BLaER1 treated with 17β-estradiol and CSF1 and Interleukin-3, amounts not matched to agents 10 nM and 100 nM (cell line): ENCODE results near the gene HAAO.

Experiments used
- H3K27ac ChIP-seq, 11 experiments: shearing (Covaris generic); formaldehyde crosslinking; 2 replicates each; pipeline ENCODE4 v1.8.1; 2022
- H3K27me3 ChIP-seq, 11 experiments: shearing (Covaris generic); formaldehyde crosslinking; 2 replicates each; pipeline ENCODE4 v1.8.1; 2022
- H3K36me3 ChIP-seq, 11 experiments: shearing (Covaris generic); formaldehyde crosslinking; 2 replicates each; pipeline ENCODE4 v1.8.1; 2022
- H3K4me1 ChIP-seq, 10 experiments: shearing (Covaris generic); formaldehyde crosslinking; 2 replicates each; pipeline ENCODE4 v1.8.1; 2022
- H3K4me2 ChIP-seq, 11 experiments: shearing (Covaris generic); formaldehyde crosslinking; 2 replicates each; pipeline ENCODE4 v1.8.1; 2022
- H3K4me3 ChIP-seq, 10 experiments: shearing (Covaris generic); formaldehyde crosslinking; 2 replicates each; pipeline ENCODE4 v1.8.1; 2022
- H3K9ac ChIP-seq, 11 experiments: shearing (Covaris generic); formaldehyde crosslinking; 2 replicates each; pipeline ENCODE4 v1.8.1; 2022
- H3K9me3 ChIP-seq, 11 experiments: shearing (Covaris generic); formaldehyde crosslinking; replicated peaks in 1 of 11; 2 replicates each; pipeline ENCODE4 v1.8.1; 2022
- H4K20me1 ChIP-seq, 11 experiments: shearing (Covaris generic); formaldehyde crosslinking; 2 replicates each; pipeline ENCODE4 v1.8.1; 2022
- Cebpa-rat ChIP-seq, 11 experiments: shearing (Covaris generic); IDR thresholded peaks; 2 replicates each; pipeline ENCODE4 v1.8.1; 2022

The HAAO gene

GRCh38 chr2:42767899-42768705 lies 24.3 kb downstream of the HAAO start:
- H3K4me1 ChIP-seq: peaks cover 7 to 44% (median 22%) of the 10 kb centered on the region in 10 experiments; a peak in 18 of 20 replicates
- H3K36me3 ChIP-seq: peaks cover 0 to 6% (median 0%) of the 10 kb centered on the region in 11 experiments; a peak in 3 of 22 replicates
- peak overlapping the region in 1 of 11 experiments; percentile 5; a peak in 1 of 22 replicates for H3K4me2 ChIP-seq
- H3K4me3 ChIP-seq: no peak overlapping the region
- no peak for TF ChIP-seq Cebpa-rat (IDR thresholded peaks at IDR 0.05)
- H4K20me1 ChIP-seq: no peaks in the 10 kb centered on the region
- H3K27me3 ChIP-seq: no peaks in the 10 kb centered on the region
- 0 out of 22 replicates have a peak overlapping the region, but pooled peaks of 1 of the 11 experiments have one; percentile 14 for H3K27ac ChIP-seq
- H3K9me3 ChIP-seq: no peaks in the 10 kb centered on the region
- H3K9ac ChIP-seq: no peak overlapping the region; a peak in 1 of 22 replicates

GRCh38 chr2:42767080-42767898 lies 25.1 kb downstream of the HAAO start:
- Histone ChIP-seq H3K4me2 (no peak overlapping the region), H3K4me3 (no peak overlapping the region), H3K9me3 (no peaks in the 10 kb centered on the region), H3K36me3 (peaks cover 0 to 12% (median 0%) of the 10 kb centered on the region in 11 experiments; a peak in 4 of 22 replicates), H4K20me1 (no peaks in the 10 kb centered on the region), H3K27ac (0 out of 22 replicates have a peak overlapping the region, but pooled peaks of 1 of the 11 experiments have one; percentile 14), H3K27me3 (no peaks in the 10 kb centered on the region), H3K4me1 (peaks cover 7 to 52% (median 25%) of the 10 kb centered on the region in 10 experiments; a peak in 18 of 20 replicates), H3K9ac (no peak overlapping the region)
- TF ChIP-seq Cebpa-rat (IDR thresholded peaks at IDR 0.05): no peak

DNA sequence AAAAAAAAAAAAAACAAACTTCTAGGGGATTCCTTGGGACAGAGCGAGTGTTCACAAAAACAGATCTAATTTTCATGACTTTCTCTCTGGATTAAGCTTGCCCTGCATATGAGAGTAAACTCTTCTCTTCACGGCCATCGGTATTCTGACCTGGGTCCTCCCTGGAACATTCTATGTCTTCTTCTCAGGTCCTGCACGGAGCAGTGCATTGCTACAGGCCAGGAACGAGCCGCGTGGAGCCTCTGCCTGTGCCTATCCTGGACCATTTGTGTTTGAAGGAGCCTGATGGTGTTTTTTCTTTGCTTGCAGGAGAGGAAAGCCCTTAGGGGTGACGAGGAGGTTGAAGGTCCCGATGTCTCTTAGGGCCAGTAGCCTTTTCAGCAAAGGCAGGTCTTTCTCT lies 26.7 kb downstream of the HAAO start:
- Histone ChIP-seq H3K9ac (no peak overlapping the region), H3K36me3 (peaks cover 0 to 12% (median 0%) of the 10 kb centered on the region in 11 experiments; a peak in 4 of 22 replicates), H3K9me3 (no peaks in the 10 kb centered on the region), H3K4me2 (peak overlapping the region in 1 of 11 experiments; percentile 29; a peak in 1 of 22 replicates), H3K4me3 (no peak overlapping the region), H3K27me3 (no peaks in the 10 kb centered on the region), H4K20me1 (no peaks in the 10 kb centered on the region), H3K4me1 (peaks cover 7 to 63% (median 28%) of the 10 kb centered on the region in 10 experiments; a peak in 18 of 20 replicates), H3K27ac (no peak overlapping the region)
- no peak for TF ChIP-seq Cebpa-rat (IDR thresholded peaks at IDR 0.05)

DNA sequence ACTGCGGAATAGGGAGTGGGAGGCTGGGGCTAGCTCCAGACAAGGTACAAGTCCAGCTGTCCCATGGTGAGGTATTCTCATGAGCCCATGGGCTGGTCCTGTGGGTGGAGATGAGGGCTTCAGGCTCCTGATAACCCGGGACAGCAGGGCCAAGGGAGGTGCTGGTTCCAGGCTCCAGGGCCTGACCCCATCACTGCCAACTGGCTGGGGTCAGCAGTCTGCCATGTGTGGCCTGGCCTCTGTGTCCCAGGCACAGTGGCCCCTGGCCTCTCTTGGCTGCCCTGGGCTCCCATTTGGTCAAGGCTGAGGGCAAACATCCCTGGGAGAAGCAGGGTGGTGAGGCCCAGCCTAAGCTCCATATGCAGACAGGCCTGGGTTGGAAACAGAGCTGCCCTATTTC lies 27.5 kb downstream of the HAAO start:
- Histone ChIP-seq H3K27ac (peak overlapping the region in 7 of 11 experiments; percentile 52 to 85 (median 68); a peak in 11 of 22 replicates), H3K27me3 (no peaks in the 10 kb centered on the region), H3K9me3 (no peaks in the 10 kb centered on the region), H3K9ac (peak overlapping the region in 4 of 11 experiments; percentile 11 to 59 (median 50); a peak in 4 of 22 replicates), H4K20me1 (no peaks in the 10 kb centered on the region), H3K4me2 (peak overlapping the region in 5 of 11 experiments; percentile 52 to 83 (median 74); a peak in 6 of 22 replicates), H3K4me1 (peaks cover 7 to 67% (median 28%) of the 10 kb centered on the region in 10 experiments; a peak in 18 of 20 replicates), H3K36me3 (peaks cover 0 to 12% (median 0%) of the 10 kb centered on the region in 11 experiments; a peak in 6 of 22 replicates), H3K4me3 (no peak overlapping the region)
- TF ChIP-seq Cebpa-rat (IDR thresholded peaks at IDR 0.05): no peak

GRCh38 chr2:42764096-42764495 lies 28.3 kb downstream of the HAAO start, which contains the start of gene OXER1:
OXER1 (minus strand) TSS chr2:42764135; CDS start chr2:42764062, 73 bp downstream.
- H4K20me1 ChIP-seq: no peaks in the 10 kb centered on the region
- peaks cover 0 to 12% (median 0%) of the 10 kb centered on the region in 11 experiments; a peak in 6 of 22 replicates for H3K36me3 ChIP-seq
- peak within 1 kb of the TSS in 9 of 11 experiments; percentile 15 to 83 (median 52); a peak in 15 of 22 replicates for H3K4me2 ChIP-seq
- peak within 1 kb of the TSS in 8 of 11 experiments; percentile 29 to 85 (median 64); a peak in 14 of 22 replicates for H3K27ac ChIP-seq
- H3K9ac ChIP-seq: peak within 1 kb of the TSS in 4 of 11 experiments; percentile 11 to 59 (median 50); a peak in 9 of 22 replicates
- H3K4me1 ChIP-seq: peaks cover 7 to 67% (median 28%) of the 10 kb centered on the region in 10 experiments; a peak in 18 of 20 replicates
- no peak within 1 kb of the TSS for H3K4me3 ChIP-seq
- no peaks in the 10 kb centered on the region for H3K27me3 ChIP-seq
- TF ChIP-seq Cebpa-rat (IDR thresholded peaks at IDR 0.05): peak in 3 of 11 experiments; percentile 7 to 55 (median 44); a peak in 2 of 22 replicates
- no peaks in the 10 kb centered on the region for H3K9me3 ChIP-seq

GRCh38 chr2:42762823-42763804 lies 29.3 kb downstream of the HAAO start:
- Histone ChIP-seq H3K27ac (peak overlapping the region in 8 of 11 experiments; percentile 23 to 85 (median 64); a peak in 13 of 22 replicates), H3K4me2 (peak overlapping the region in 8 of 11 experiments; percentile 15 to 83 (median 61); a peak in 13 of 22 replicates), H3K4me3 (no peak overlapping the region), H3K4me1 (peaks cover 7 to 58% (median 27%) of the 10 kb centered on the region in 10 experiments; a peak in 18 of 20 replicates), H3K9ac (peak overlapping the region in 3 of 11 experiments; percentile 15 to 44 (median 38); a peak in 3 of 22 replicates), H3K9me3 (no peaks in the 10 kb centered on the region), H3K36me3 (peaks cover 0 to 12% (median 0%) of the 10 kb centered on the region in 11 experiments; a peak in 6 of 22 replicates), H3K27me3 (no peaks in the 10 kb centered on the region), H4K20me1 (no peaks in the 10 kb centered on the region)
- no peak for TF ChIP-seq Cebpa-rat (IDR thresholded peaks at IDR 0.05)

DNA sequence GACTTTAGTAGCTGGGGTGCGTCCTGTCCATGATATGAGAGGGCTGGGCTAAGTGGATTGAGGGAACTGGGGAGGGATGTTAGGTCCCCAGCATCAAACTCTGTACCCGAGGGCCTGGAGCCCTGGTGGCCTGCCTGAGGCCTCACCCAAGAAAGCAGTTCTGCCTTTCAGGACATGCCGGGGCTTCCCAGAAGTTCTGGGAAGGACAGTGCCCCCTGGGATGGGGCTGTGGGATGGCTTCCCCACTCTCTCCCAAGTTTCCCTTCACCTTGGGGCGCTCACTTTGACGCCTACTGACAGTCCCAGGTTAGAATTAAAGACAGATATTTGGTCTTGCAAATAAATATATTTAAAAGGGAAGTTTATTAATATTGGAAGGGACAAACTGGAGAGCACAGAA lies 30.2 kb downstream of the HAAO start:
- 0 out of 22 replicates have a peak, but pooled peaks cover 0 to 2% (median 0%) of the 10 kb centered on the region in 11 experiments for H3K27me3 ChIP-seq
- peaks cover 0 to 14% (median 0%) of the 10 kb centered on the region in 11 experiments; a peak in 6 of 22 replicates for H3K36me3 ChIP-seq
- H3K9me3 ChIP-seq: no peaks in the 10 kb centered on the region
- H4K20me1 ChIP-seq: peaks cover 0 to 1% (median 0%) of the 10 kb centered on the region in 11 experiments; a peak in 1 of 22 replicates
- no peak overlapping the region for H3K4me3 ChIP-seq
- no peak overlapping the region for H3K9ac ChIP-seq
- H3K4me1 ChIP-seq: peaks cover 17 to 62% (median 32%) of the 10 kb centered on the region in 10 experiments
- H3K27ac ChIP-seq: peak overlapping the region in 3 of 11 experiments; percentile 9 to 85 (median 83); a peak in 4 of 22 replicates
- TF ChIP-seq Cebpa-rat (IDR thresholded peaks at IDR 0.05): no peak
- peak overlapping the region in 2 of 11 experiments; percentile 79 to 83; a peak in 2 of 22 replicates for H3K4me2 ChIP-seq
